Hepatocyte (in vitro differentiated cells): Measurements from ENCODE around the gene TPRG1L. TPM values are rescaled to one million over a fixed set of nuclear protein-coding genes. Genes with fewer than 3 reads are reported as not detected.
A peak's percentile ranks its signal among the peaks of the same experiment; 100 is the strongest.

Experiments used
- DNase-seq: peaks from one replicate; pipeline ENCODE4 v3.0.0-alpha.2; 2016; ENCODE audit warnings: low spot score
- H2AFZ ChIP-seq: fragments of 200-600 bp; sonication (generic); 2 replicates; pipeline ENCODE4 v1.6.0; 2016; ENCODE audit warnings: antibody characterized with exemption, mild to moderate bottlenecking
- H3K27ac ChIP-seq: fragments of 200-600 bp; sonication (generic); 2 replicates; pipeline ENCODE4 v1.5.1; 2016; ENCODE audit warnings: mild to moderate bottlenecking
- H3K27me3 ChIP-seq: fragments of 200-600 bp; sonication (generic); 2 replicates; pipeline ENCODE4 v1.6.1; 2016
- H3K36me3 ChIP-seq: fragments of 200-600 bp; sonication (generic); replicated peaks from 2 replicates; pipeline ENCODE4 v1.5.1; 2016; ENCODE audit warnings: low read depth; ENCODE audit not compliant: insufficient read depth
- H3K4me1 ChIP-seq: fragments of 200-600 bp; sonication (generic); 2 replicates; pipeline ENCODE4 v1.5.1; 2016; ENCODE audit warnings: mild to moderate bottlenecking, moderate library complexity; ENCODE audit not compliant: insufficient read depth
- H3K4me2 ChIP-seq: fragments of 200-600 bp; sonication (generic); 2 replicates; pipeline ENCODE4 v1.6.0; 2016
- H3K4me3 ChIP-seq: fragments of 200-600 bp; sonication (generic); 2 replicates; pipeline ENCODE4 v1.5.1; 2016; ENCODE audit warnings: mild to moderate bottlenecking
- H3K79me2 ChIP-seq: fragments of 200-600 bp; sonication (generic); 2 replicates; pipeline ENCODE4 v1.6.0; 2017; ENCODE audit warnings: mild to moderate bottlenecking
- H3K9me2 ChIP-seq: fragments of 200-600 bp; sonication (generic); replicated peaks from 2 replicates; pipeline ENCODE4 v1.6.0; 2017; ENCODE audit warnings: mild to moderate bottlenecking; ENCODE audit not compliant: insufficient read depth
- H3K9me3 ChIP-seq: fragments of 200-600 bp; sonication (generic); 2 replicates; pipeline ENCODE4 v1.5.1; 2016; ENCODE audit warnings: low read depth, mild to moderate bottlenecking
- H4K20me1 ChIP-seq: fragments of 200-600 bp; sonication (generic); 2 replicates; pipeline ENCODE4 v1.6.0; 2016; ENCODE audit warnings: mild to moderate bottlenecking; ENCODE audit not compliant: insufficient read depth, poor library complexity, severe bottlenecking
- EZH2 ChIP-seq: fragments of 200-600 bp; sonication (generic); IDR thresholded peaks from 2 replicates; pipeline ENCODE4 v1.6.1; 2016; ENCODE audit warnings: antibody characterized with exemption, mild to moderate bottlenecking, borderline replicate concordance
- EZH2phosphoT487 ChIP-seq: fragments of 200-600 bp; sonication (generic); IDR thresholded peaks from one replicate; pipeline ENCODE4 v1.6.1; 2018; ENCODE audit warnings: antibody characterized with exemption, mild to moderate bottlenecking, low read depth, moderate library complexity; ENCODE audit not compliant: unreplicated experiment, severe bottlenecking
- WGBS: methylation state at CpG from one replicate; pipeline ENCODE4 v1.1.6; 2016; ENCODE audit warnings: low lambda C conversion rate; ENCODE audit errors: missing lambda C conversion rate; 5-methylcytosine and 5-hydroxymethylcytosine counted together
- polyA plus RNA-seq: library from polyadenylated mRNA; unstranded; fragments of >200 nt; fragmentation: Nextera tagmentation; extraction: Ambion mirVana; gene quantifications from 2 replicates; pipeline ENCODE4 v1.2.1, GENCODE V29; 2016
- total RNA-seq: library from RNA; depleted of rRNA; stranded (reverse); fragments of >200 nt; gene quantifications from 2 replicates; pipeline ENCODE4 v1.2.3, GENCODE V29; 2014
- TF ChIP-seq, protein P1 (sequence below): fragments of 200-600 bp; sonication (generic); IDR thresholded peaks from 2 replicates; pipeline ENCODE4 v1.5.1; 2016; ENCODE audit warnings: antibody characterized with exemption, mild to moderate bottlenecking; ENCODE audit not compliant: poor library complexity

The TPRG1L gene
- total and polyA plus RNA-seq, 2 experiments from 2014 or later = 57.9 to 74.1 TPM

- H3K4me2 ChIP-seq = peak overlapping the region; percentile 95
- TF ChIP-seq, protein P1, sequence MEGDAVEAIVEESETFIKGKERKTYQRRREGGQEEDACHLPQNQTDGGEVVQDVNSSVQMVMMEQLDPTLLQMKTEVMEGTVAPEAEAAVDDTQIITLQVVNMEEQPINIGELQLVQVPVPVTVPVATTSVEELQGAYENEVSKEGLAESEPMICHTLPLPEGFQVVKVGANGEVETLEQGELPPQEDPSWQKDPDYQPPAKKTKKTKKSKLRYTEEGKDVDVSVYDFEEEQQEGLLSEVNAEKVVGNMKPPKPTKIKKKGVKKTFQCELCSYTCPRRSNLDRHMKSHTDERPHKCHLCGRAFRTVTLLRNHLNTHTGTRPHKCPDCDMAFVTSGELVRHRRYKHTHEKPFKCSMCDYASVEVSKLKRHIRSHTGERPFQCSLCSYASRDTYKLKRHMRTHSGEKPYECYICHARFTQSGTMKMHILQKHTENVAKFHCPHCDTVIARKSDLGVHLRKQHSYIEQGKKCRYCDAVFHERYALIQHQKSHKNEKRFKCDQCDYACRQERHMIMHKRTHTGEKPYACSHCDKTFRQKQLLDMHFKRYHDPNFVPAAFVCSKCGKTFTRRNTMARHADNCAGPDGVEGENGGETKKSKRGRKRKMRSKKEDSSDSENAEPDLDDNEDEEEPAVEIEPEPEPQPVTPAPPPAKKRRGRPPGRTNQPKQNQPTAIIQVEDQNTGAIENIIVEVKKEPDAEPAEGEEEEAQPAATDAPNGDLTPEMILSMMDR = no peak
- TF ChIP-seq EZH2phosphoT487 (no peak), EZH2 (no peak)
- DNase-seq = no peak
- no peak overlapping the region for H2AFZ ChIP-seq
- 18% methylated on average over 10 of the region's 10 CpGs for WGBS
- no peaks in the 10 kb centered on the region for H3K36me3 ChIP-seq
- peaks cover 65% of the 10 kb centered on the region for H3K27me3 ChIP-seq
- H3K4me1 ChIP-seq = peaks cover 8% of the 10 kb centered on the region
- H3K79me2 ChIP-seq = peaks cover 11% of the 10 kb centered on the region
- no peak overlapping the region for H3K27ac ChIP-seq
- no peaks in the 10 kb centered on the region for H3K9me3 ChIP-seq
- no peaks in the 10 kb centered on the region for H4K20me1 ChIP-seq
- H3K9me2 ChIP-seq = no peaks in the 10 kb centered on the region
- no peak overlapping the region for H3K4me3 ChIP-seq
Measured at GRCh38 chr1:3653286-3653618, 28.4 kb downstream of the TPRG1L start.

- DNase-seq = no peak
- Histone ChIP-seq H3K4me3 (no peak overlapping the region), H3K36me3 (no peaks in the 10 kb centered on the region), H3K4me1 (peaks cover 2% of the 10 kb centered on the region), H3K79me2 (no peaks in the 10 kb centered on the region), H3K27me3 (peaks cover 70% of the 10 kb centered on the region), H2AFZ (no peak overlapping the region), H3K27ac (no peak overlapping the region), H3K9me2 (no peaks in the 10 kb centered on the region), H4K20me1 (no peaks in the 10 kb centered on the region), H3K9me3 (no peaks in the 10 kb centered on the region), H3K4me2 (no peak overlapping the region)
- WGBS = 89% methylated on average over 22 of the region's 22 CpGs
- TF ChIP-seq EZH2 (no peak), EZH2phosphoT487 (no peak)
- TF ChIP-seq, protein P1 = no peak
Measured at GRCh38 chr1:3654549-3655281, 29.9 kb downstream of the TPRG1L start.

DNA sequence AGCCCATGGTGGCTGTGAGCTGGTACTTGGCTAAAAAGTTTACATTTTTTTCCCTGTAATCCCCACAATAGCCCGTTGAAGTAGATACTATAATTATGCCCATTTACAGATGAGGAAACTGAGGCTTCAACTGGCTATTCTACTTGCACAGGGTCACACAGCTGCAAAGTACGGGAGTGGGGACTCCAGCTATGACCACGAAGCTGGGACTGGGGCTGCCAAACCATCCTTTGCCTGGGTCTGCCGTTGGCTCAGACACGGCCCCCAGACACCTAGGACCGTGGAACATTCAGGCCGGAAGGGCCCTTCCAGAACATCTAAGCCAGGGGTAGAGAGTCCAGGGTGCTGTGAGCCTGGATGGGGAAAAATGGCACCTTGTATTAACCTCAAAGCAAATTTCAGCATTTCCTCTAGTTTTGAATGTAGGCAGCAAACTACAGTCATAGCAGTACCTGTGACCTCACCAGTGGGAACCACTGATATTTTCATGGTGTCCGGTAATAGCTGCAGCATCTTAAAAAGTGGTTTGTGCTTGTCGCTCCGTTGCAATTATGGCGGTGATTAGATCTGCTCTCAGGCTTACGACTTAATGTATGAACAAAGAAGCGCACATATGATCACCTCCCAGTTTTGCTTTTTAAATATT, 31.8 kb downstream of the TPRG1L start:
- WGBS = 89% methylated on average over 13 of the region's 13 CpGs
- H3K4me1 ChIP-seq = no peaks in the 10 kb centered on the region
- peaks cover 59% of the 10 kb centered on the region for H3K27me3 ChIP-seq
- no peak overlapping the region for H3K4me3 ChIP-seq
- TF ChIP-seq, protein P1 = no peak
- H3K36me3 ChIP-seq = no peaks in the 10 kb centered on the region
- no peak overlapping the region for H3K4me2 ChIP-seq
- no peaks in the 10 kb centered on the region for H3K9me3 ChIP-seq
- H3K27ac ChIP-seq = no peak overlapping the region
- H2AFZ ChIP-seq = no peak overlapping the region
- no peaks in the 10 kb centered on the region for H3K9me2 ChIP-seq
- DNase-seq = no peak
- H3K79me2 ChIP-seq = no peaks in the 10 kb centered on the region
- no peaks in the 10 kb centered on the region for H4K20me1 ChIP-seq
